K562 (cell line): ENCODE data around the gene U2SURP. TPM values are rescaled to one million over a fixed set of nuclear protein-coding genes. Genes with fewer than 3 reads are reported as not detected.

ENCODE experiments used
- FOXJ2 ChIP-seq: fragments of 200-800 bp; sonication (Bioruptor generic); IDR thresholded peaks from 2 replicates; pipeline ENCODE4 v1.6.1; 2016; ENCODE audit warnings: missing genetic modification characterization, missing compliant biosample characterization
- HDAC2 ChIP-seq: fragments of 450-650 bp; IDR thresholded peaks from 2 replicates; pipeline ENCODE4 v1.6.1; 2016; ENCODE audit warnings: mild to moderate bottlenecking
- KAT2B ChIP-seq: IDR thresholded peaks from one replicate; pipeline ENCODE4 v1.6.1; 2012; ENCODE audit warnings: low read depth, mild to moderate bottlenecking, control low read depth, inconsistent platforms, low read length, moderate library complexity
- NFE2L1 ChIP-seq: fragments of 450-650 bp; IDR thresholded peaks from 2 replicates; pipeline ENCODE4 v1.6.1; 2016; ENCODE audit warnings: missing genetic modification characterization, low read depth, mild to moderate bottlenecking, missing compliant biosample characterization, moderate library complexity, borderline replicate concordance
- NR4A1 ChIP-seq, 2 experiments: fragments of 250-450 bp in 1 of 2; fragments of 450-650 bp in 1 of 2; sonication (Bioruptor Pico) in 1 of 2; IDR thresholded peaks; 2 replicates each; pipeline versions ENCODE4 v1.4.0 to v1.6.1; 2016 to 2020; ENCODE audit warnings: mild to moderate bottlenecking in 2 of 2, missing compliant biosample characterization in 1 of 2, missing genetic modification characterization in 1 of 2, moderate library complexity in 1 of 2
- RNF2 ChIP-seq: sonication (generic); IDR thresholded peaks from 2 replicates; pipeline ENCODE4 v1.6.1; 2016
- SOX6 ChIP-seq: fragments of 450-650 bp; IDR thresholded peaks from 2 replicates; pipeline ENCODE4 v1.6.1; 2014; ENCODE audit warnings: mild to moderate bottlenecking
- STAT5B ChIP-seq: fragments of 250-450 bp; sonication (Bioruptor Pico); IDR thresholded peaks from 2 replicates; pipeline ENCODE4 v1.8.0; 2021; ENCODE audit warnings: mild to moderate bottlenecking, inconsistent platforms
- TAF9B ChIP-seq: fragments of 450-650 bp; IDR thresholded peaks from 2 replicates; pipeline ENCODE4 v1.6.1; 2018; ENCODE audit warnings: mild to moderate bottlenecking; ENCODE audit not compliant: partially characterized antibody
- TCF7 ChIP-seq: sonication (generic); IDR thresholded peaks from 2 replicates; pipeline ENCODE4 v1.6.1; 2016; ENCODE audit warnings: antibody characterized with exemption, borderline replicate concordance
- TSC22D4 ChIP-seq: fragments of 450-650 bp; IDR thresholded peaks from 2 replicates; pipeline ENCODE4 v1.6.1; 2016; ENCODE audit warnings: missing genetic modification characterization, missing biosample characterization, control low read depth
- ZFP1 ChIP-seq: fragments of 450-650 bp; formaldehyde crosslinking; IDR thresholded peaks from 2 replicates; pipeline ENCODE4 v1.4.0; 2020; ENCODE audit warnings: mild to moderate bottlenecking, mixed read lengths
- ZNF175 ChIP-seq: fragments of 200-800 bp; sonication (Bioruptor generic); IDR thresholded peaks from 2 replicates; pipeline ENCODE4 v1.6.1; 2016; ENCODE audit warnings: low read depth, mild to moderate bottlenecking, missing genetic modification characterization, missing compliant biosample characterization
- ZNF324 ChIP-seq: fragments of 250-450 bp; sonication (Bioruptor Pico); IDR thresholded peaks from 2 replicates; pipeline ENCODE4 v1.4.0; 2020; ENCODE audit warnings: mild to moderate bottlenecking
- ZNF444 ChIP-seq: fragments of 250-450 bp; sonication (Bioruptor Pico); IDR thresholded peaks from 2 replicates; pipeline ENCODE4 v1.4.0; 2020; ENCODE audit warnings: mild to moderate bottlenecking, moderate library complexity
- ZNF76 ChIP-seq: fragments of 250-450 bp; sonication (Bioruptor Pico); IDR thresholded peaks from 2 replicates; pipeline ENCODE4 v1.4.0; 2020; ENCODE audit warnings: mild to moderate bottlenecking, moderate library complexity, borderline replicate concordance
- ZZZ3 ChIP-seq: fragments of 450-650 bp; IDR thresholded peaks from 2 replicates; pipeline ENCODE4 v1.6.1; 2016; ENCODE audit warnings: antibody characterized with exemption, mild to moderate bottlenecking, moderate library complexity
- polyA plus RNA-seq, 8 experiments: library from polyadenylated mRNA; depleted of rRNA in 4 of 8; stranded (reverse) in 5 of 8; unstranded in 3 of 8; fragments of >200 nt; fragmentation: Nextera tagmentation in 2 of 8; fragmentation: Illumina TruSeq in 1 of 8; extraction: Ambion mirVana in 2 of 8; extraction: Trizol in 1 of 8; gene quantifications; 2 replicates each; pipeline versions ENCODE4 v1.2.1 to v1.2.3, GENCODE V29; 2011 to 2014; ENCODE audit warnings: inconsistent platforms in 1 of 8, missing spikeins in 1 of 8
- total RNA-seq, 7 experiments: library from RNA; depleted of rRNA in 6 of 7; stranded (reverse); fragments of >200 nt in 6 of 7; fragmentation: Illumina TruSeq in 2 of 7; extraction: Trizol in 2 of 7; gene quantifications; 2 replicates each; pipeline versions ENCODE4 v1.2.1 to v1.2.3, GENCODE V29; 2011 to 2021; ENCODE audit warnings: low replicate concordance in 1 of 7
- TF ChIP-seq, protein P1 (sequence below): fragments of 250-450 bp; sonication (Bioruptor Pico); IDR thresholded peaks from 2 replicates; pipeline ENCODE4 v1.5.0; 2021; ENCODE audit warnings: mild to moderate bottlenecking, borderline replicate concordance
- TF ChIP-seq, protein P2 (sequence below): fragments of 250-450 bp; sonication (Bioruptor Pico); IDR thresholded peaks from 2 replicates; pipeline ENCODE4 v1.5.0; 2022; ENCODE audit warnings: mild to moderate bottlenecking
- TF ChIP-seq, protein P3 (sequence below), 2 experiments: IDR thresholded peaks; 2 replicates each; pipeline ENCODE4 v1.6.1; 2011; ENCODE audit warnings: borderline replicate concordance in 1 of 2, control low read depth in 1 of 2, low read depth in 1 of 2, low read length in 1 of 2, mild to moderate bottlenecking in 1 of 2, mixed read lengths in 1 of 2, moderate library complexity in 1 of 2; ENCODE audit not compliant: insufficient read depth in 1 of 2, insufficient read length in 1 of 2, poor library complexity in 1 of 2, severe bottlenecking in 1 of 2; ENCODE audit errors: extremely low read depth in 1 of 2
- TF ChIP-seq, protein P4 (sequence below), 2 experiments: fragments of 450-650 bp in 1 of 2; sonication (generic) in 1 of 2; formaldehyde crosslinking; conservative IDR thresholded peaks; 2 replicates each; pipeline versions ENCODE4 v1.4.0 to v1.8.1; 2020 to 2022; ENCODE audit warnings: mild to moderate bottlenecking in 1 of 2, missing genetic modification reagents in 1 of 2

Gene U2SURP
- total and polyA plus RNA-seq, 9 of the 15 experiments (the other 6 are each of a cell fraction or from before 2014, with no cell fraction given), result 128 to 322 (median 191) TPM

DNA sequence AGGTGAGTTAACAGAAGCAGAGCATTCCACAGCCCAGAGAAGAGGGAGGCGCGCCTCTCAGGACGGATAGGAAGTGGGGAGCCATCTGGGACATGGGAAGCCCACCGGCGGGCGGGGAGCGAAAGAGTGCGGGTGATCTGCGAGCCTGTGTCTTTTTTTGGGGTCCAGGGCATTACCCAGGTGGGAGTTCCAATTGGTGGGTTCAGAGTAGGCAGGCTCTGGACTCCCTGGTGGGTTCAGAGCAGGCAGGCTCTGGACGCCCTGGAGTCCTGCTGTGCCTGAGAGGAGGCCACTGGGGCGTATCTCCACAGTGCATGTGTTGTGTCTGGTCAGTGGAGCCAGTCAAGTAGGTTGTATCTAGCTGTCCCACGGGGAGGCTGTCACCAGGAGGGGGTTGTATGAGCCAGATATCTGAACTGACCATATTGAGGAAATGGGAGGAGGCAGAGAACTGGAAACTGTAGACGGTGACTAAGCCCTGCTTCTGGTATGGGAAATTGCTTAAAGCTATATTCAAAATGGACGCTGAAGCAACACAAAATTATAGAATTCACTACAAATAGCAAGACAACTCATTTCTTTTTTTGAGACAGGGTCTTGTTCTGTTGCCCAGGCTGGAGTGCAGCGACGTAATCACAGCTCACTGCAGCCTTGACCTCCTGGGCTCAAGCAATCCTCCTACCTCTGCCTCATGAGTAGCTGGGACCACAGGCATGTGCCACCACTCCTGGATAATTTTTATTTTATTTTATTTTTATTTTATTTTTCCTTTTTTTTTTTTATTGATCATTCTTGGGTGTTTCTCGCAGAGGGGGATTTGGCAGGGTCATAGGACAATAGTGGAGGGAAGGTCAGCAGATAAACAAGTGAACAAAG is 83.7 kb downstream of the U2SURP start (continued):
- TF ChIP-seq, protein P1, sequence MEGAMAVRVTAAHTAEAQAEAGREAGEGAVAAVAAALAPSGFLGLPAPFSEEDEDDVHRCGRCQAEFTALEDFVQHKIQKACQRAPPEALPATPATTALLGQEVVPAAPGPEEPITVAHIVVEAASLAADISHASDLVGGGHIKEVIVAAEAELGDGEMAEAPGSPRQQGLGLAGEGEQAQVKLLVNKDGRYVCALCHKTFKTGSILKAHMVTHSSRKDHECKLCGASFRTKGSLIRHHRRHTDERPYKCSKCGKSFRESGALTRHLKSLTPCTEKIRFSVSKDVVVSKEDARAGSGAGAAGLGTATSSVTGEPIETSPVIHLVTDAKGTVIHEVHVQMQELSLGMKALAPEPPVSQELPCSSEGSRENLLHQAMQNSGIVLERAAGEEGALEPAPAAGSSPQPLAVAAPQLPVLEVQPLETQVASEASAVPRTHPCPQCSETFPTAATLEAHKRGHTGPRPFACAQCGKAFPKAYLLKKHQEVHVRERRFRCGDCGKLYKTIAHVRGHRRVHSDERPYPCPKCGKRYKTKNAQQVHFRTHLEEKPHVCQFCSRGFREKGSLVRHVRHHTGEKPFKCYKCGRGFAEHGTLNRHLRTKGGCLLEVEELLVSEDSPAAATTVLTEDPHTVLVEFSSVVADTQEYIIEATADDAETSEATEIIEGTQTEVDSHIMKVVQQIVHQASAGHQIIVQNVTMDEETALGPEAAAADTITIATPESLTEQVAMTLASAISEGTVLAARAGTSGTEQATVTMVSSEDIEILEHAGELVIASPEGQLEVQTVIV, result no peak
- TF ChIP-seq KAT2B, result no peak
- no peak for TF ChIP-seq STAT5B (CRISPR knock-in tag)
- TF ChIP-seq TCF7, result peak; percentile 89
- peak; percentile 38 for TF ChIP-seq TAF9B
- TF ChIP-seq, protein P2, sequence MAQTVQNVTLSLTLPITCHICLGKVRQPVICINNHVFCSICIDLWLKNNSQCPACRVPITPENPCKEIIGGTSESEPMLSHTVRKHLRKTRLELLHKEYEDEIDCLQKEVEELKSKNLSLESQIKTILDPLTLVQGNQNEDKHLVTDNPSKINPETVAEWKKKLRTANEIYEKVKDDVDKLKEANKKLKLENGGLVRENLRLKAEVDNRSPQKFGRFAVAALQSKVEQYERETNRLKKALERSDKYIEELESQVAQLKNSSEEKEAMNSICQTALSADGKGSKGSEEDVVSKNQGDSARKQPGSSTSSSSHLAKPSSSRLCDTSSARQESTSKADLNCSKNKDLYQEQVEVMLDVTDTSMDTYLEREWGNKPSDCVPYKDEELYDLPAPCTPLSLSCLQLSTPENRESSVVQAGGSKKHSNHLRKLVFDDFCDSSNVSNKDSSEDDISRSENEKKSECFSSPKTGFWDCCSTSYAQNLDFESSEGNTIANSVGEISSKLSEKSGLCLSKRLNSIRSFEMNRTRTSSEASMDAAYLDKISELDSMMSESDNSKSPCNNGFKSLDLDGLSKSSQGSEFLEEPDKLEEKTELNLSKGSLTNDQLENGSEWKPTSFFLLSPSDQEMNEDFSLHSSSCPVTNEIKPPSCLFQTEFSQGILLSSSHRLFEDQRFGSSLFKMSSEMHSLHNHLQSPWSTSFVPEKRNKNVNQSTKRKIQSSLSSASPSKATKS (CRISPR knock-in tag), result no peak
- peak; percentile 82 for TF ChIP-seq HDAC2
- no peak for TF ChIP-seq TSC22D4 (tag)
- TF ChIP-seq SOX6, result peak; percentile 96
- TF ChIP-seq ZFP1 (CRISPR knock-in tag), result 0 out of 2 replicates have a peak, but pooled peaks have one; percentile 33
- no peak for TF ChIP-seq ZZZ3
- TF ChIP-seq, protein P3, sequence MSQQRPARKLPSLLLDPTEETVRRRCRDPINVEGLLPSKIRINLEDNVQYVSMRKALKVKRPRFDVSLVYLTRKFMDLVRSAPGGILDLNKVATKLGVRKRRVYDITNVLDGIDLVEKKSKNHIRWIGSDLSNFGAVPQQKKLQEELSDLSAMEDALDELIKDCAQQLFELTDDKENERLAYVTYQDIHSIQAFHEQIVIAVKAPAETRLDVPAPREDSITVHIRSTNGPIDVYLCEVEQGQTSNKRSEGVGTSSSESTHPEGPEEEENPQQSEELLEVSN (IDR thresholded peaks at IDR 0.05; ENCODE audit: borderline replicate concordance in 1 of 2, extremely low read depth in 1 of 2, insufficient read depth in 1 of 2, insufficient read length in 1 of 2, low read depth in 1 of 2, low read length in 1 of 2, poor library complexity in 1 of 2, severe bottlenecking in 1 of 2), result peak; percentile 10 to 12
- 0 out of 2 replicates have a peak, but pooled peaks have one; percentile 44 for TF ChIP-seq NFE2L1
- TF ChIP-seq FOXJ2, result no peak
- TF ChIP-seq, protein P4, sequence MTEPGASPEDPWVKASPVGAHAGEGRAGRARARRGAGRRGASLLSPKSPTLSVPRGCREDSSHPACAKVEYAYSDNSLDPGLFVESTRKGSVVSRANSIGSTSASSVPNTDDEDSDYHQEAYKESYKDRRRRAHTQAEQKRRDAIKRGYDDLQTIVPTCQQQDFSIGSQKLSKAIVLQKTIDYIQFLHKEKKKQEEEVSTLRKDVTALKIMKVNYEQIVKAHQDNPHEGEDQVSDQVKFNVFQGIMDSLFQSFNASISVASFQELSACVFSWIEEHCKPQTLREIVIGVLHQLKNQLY (CRISPR knock-in tag; conservative IDR thresholded peaks at IDR 0.05), result no peak
- TF ChIP-seq ZNF76, result no peak
- no peak for TF ChIP-seq ZNF324 (CRISPR knock-in tag)
- no peak for TF ChIP-seq NR4A1 (CRISPR knock-in tag; IDR thresholded peaks at IDR 0.05)
- TF ChIP-seq NR4A1 (tag; IDR thresholded peaks at IDR 0.05), result peak; percentile 90
- peak; percentile 98 for TF ChIP-seq RNF2
- TF ChIP-seq ZNF444 (CRISPR knock-in tag), result no peak
- TF ChIP-seq ZNF175 (CRISPR knock-in tag), result peak; percentile 48; the same call in 1 of the 2 replicates
